Measurements from ENCODE around the gene SRMS. TPM values are rescaled to one million over a fixed set of nuclear protein-coding genes. Genes with fewer than 3 reads are reported as not detected.

Gene SRMS
- polyA plus RNA-seq, 1 donor from 2014 or later, result not detected

DNA sequence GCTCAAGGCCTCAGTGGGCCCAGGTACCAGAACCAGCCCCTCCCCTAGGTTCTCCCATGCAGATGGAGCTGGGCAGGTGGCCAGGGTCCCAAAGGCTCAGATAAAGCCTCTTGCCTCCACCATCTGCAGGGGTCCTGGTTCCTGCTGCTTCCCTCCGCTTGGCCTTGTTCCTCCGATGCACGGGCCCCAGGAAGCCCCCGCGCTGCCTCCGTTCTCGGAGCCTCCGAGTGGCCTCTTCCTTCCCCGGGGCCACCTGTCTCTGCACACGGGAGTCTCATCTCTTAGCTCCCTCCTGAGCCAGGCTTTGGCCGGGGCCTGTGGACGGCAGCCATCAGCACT is 8.5 kb downstream of the SRMS start:
- Histone ChIP-seq H3K36me3 (ENCODE audit: insufficient read depth, low read length) (no peaks in the 10 kb centered on the region), H3K9me2 (ENCODE audit: insufficient read depth, low read length) (no peaks in the 10 kb centered on the region), H3K27me3 (ENCODE audit: insufficient read depth, low read depth, low read length) (no peaks in the 10 kb centered on the region), H3K4me3 (ENCODE audit: low read length) (no peak overlapping the region), H3K4me2 (ENCODE audit: low read length) (no peak overlapping the region), H3K79me2 (replicated peaks; ENCODE audit: insufficient read depth, low read length) (no peaks in the 10 kb centered on the region), H2AFZ (ENCODE audit: low read depth, low read length) (no peak overlapping the region), H3K9me3 (ENCODE audit: low read length) (no peaks in the 10 kb centered on the region), H3K27ac (ENCODE audit: low read length) (no peak overlapping the region), H4K20me1 (ENCODE audit: insufficient read depth) (no peaks in the 10 kb centered on the region), H3K9ac (ENCODE audit: low read length) (no peak overlapping the region), H3F3A (ENCODE audit: insufficient read depth, low read length, poor library complexity, severe bottlenecking) (no peaks in the 10 kb centered on the region)
- TF ChIP-seq EZH2 (IDR thresholded peaks at IDR 0.05; ENCODE audit: borderline replicate concordance, insufficient read depth, low read length, poor library complexity, severe bottlenecking), result no peak
- TF ChIP-seq, protein P1, sequence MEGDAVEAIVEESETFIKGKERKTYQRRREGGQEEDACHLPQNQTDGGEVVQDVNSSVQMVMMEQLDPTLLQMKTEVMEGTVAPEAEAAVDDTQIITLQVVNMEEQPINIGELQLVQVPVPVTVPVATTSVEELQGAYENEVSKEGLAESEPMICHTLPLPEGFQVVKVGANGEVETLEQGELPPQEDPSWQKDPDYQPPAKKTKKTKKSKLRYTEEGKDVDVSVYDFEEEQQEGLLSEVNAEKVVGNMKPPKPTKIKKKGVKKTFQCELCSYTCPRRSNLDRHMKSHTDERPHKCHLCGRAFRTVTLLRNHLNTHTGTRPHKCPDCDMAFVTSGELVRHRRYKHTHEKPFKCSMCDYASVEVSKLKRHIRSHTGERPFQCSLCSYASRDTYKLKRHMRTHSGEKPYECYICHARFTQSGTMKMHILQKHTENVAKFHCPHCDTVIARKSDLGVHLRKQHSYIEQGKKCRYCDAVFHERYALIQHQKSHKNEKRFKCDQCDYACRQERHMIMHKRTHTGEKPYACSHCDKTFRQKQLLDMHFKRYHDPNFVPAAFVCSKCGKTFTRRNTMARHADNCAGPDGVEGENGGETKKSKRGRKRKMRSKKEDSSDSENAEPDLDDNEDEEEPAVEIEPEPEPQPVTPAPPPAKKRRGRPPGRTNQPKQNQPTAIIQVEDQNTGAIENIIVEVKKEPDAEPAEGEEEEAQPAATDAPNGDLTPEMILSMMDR (IDR thresholded peaks at IDR 0.05; ENCODE audit: poor library complexity, severe bottlenecking), result no peak
- TF ChIP-seq EP300 (conservative IDR thresholded peaks at IDR 0.05; ENCODE audit: poor library complexity, severe bottlenecking), result no peak
- TF ChIP-seq MXI1 (conservative IDR thresholded peaks at IDR 0.05; ENCODE audit: poor library complexity, severe bottlenecking), result no peak
- no peak for TF ChIP-seq POLR2AphosphoS5 (IDR thresholded peaks at IDR 0.05)
- TF ChIP-seq RAD21 (conservative IDR thresholded peaks at IDR 0.05), result no peak
- TF ChIP-seq REST (IDR thresholded peaks at IDR 0.05; ENCODE audit: borderline replicate concordance), result no peak
- no peak for TF ChIP-seq SMC3 (conservative IDR thresholded peaks at IDR 0.05; ENCODE audit: poor library complexity)
- TF ChIP-seq TAF1 (IDR thresholded peaks at IDR 0.05; ENCODE audit: low read depth), result no peak

DNA sequence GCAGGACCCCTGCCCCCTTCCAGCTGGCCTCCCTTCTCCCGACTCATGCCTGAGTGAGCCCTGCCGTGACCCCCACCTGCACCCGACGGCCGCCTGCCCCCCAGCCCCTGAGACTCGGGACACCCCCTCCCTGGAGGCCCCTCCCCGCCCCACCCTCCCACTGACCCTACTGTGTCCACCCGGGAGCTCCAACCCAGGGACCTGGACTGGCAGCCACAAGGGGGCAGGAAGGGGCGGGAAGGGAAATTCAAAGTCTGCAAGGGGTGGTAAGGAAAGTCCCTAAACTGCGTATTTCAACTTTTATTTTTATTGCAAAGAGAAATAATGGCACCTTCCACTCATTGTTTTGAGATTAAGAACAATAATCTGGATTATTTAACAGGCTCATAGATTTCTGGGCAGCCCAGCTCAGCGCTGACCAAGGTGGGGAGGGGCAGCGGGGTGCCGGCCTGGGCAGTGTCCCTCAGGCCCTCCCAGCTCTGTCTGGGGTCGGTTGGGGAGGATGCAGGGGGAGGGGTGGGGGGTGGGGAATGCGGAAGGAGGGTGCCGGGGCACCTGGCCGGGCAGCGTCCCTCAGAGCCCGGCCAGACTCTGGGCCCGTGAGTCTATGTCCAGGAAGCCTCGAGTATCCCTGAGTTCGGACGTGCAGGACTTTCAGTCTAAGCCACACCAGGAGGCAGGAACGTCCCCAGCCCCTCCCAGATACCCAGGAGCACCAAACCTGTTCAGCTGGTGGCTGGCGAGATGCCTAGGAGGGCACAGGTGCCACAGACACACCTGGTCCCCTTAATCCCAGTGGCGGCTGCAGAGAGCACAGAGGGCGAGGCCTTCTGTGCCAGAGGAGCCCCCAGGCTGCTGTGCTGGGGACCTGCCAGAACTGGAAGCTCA is 9.1 kb downstream of the SRMS start:
- H2AFZ ChIP-seq (ENCODE audit: low read depth, low read length), result no peak overlapping the region
- H3K27me3 ChIP-seq (ENCODE audit: insufficient read depth, low read depth, low read length), result no peaks in the 10 kb centered on the region
- no peaks in the 10 kb centered on the region for H3K36me3 ChIP-seq (ENCODE audit: insufficient read depth, low read length)
- no peak overlapping the region for H3K9ac ChIP-seq (ENCODE audit: low read length)
- H3K4me3 ChIP-seq (ENCODE audit: low read length), result no peak overlapping the region
- H3K27ac ChIP-seq (ENCODE audit: low read length), result no peak overlapping the region
- no peaks in the 10 kb centered on the region for H4K20me1 ChIP-seq (ENCODE audit: insufficient read depth)
- no peaks in the 10 kb centered on the region for H3K9me3 ChIP-seq (ENCODE audit: low read length)
- H3K9me2 ChIP-seq (ENCODE audit: insufficient read depth, low read length), result no peaks in the 10 kb centered on the region
- TF ChIP-seq SMC3 (conservative IDR thresholded peaks at IDR 0.05; ENCODE audit: poor library complexity) (no peak), MXI1 (conservative IDR thresholded peaks at IDR 0.05; ENCODE audit: poor library complexity, severe bottlenecking) (no peak), EZH2 (IDR thresholded peaks at IDR 0.05; ENCODE audit: borderline replicate concordance, insufficient read depth, low read length, poor library complexity, severe bottlenecking) (no peak), EP300 (conservative IDR thresholded peaks at IDR 0.05; ENCODE audit: poor library complexity, severe bottlenecking) (no peak), POLR2AphosphoS5 (IDR thresholded peaks at IDR 0.05) (no peak), RAD21 (conservative IDR thresholded peaks at IDR 0.05) (no peak)
- no peaks in the 10 kb centered on the region for H3F3A ChIP-seq (ENCODE audit: insufficient read depth, low read length, poor library complexity, severe bottlenecking)
- H3K79me2 ChIP-seq (replicated peaks; ENCODE audit: insufficient read depth, low read length), result no peaks in the 10 kb centered on the region
- no peak overlapping the region for H3K4me2 ChIP-seq (ENCODE audit: low read length)

All from neural cell (in vitro differentiated cells).